H1 (cell line): Measurements from ENCODE around the gene AHNAK2. TPM values are rescaled to one million over a fixed set of nuclear protein-coding genes. Genes with fewer than 3 reads are reported as not detected.

Experiments used
- polyA plus RNA-seq, 7 experiments: library from polyadenylated mRNA; depleted of rRNA in 3 of 7; stranded (reverse) in 5 of 7; unstranded in 2 of 7; fragments of >200 nt in 5 of 7; fragments of 200-250 nt in 2 of 7; gene quantifications; 1 replicate in 5 of 7; 2 replicates in 1 of 7; 4 replicates in 1 of 7; pipeline versions ENCODE4 v1.2.1 to v1.2.3, GENCODE V29; 2011 to 2013; ENCODE audit warnings: missing spikeins in 2 of 7, mixed read lengths in 2 of 7
- total RNA-seq: library from RNA; stranded (reverse); fragmentation: NEBNext Ultra II Directional; extraction: Animal tissue kit (Norgen Biotek cat#: 25700); gene quantifications from 2 replicates; pipeline ENCODE4 v1.2.1, GENCODE V29; 2021
- TF ChIP-seq, protein P1 (sequence below): fragments of 300-600 bp; sonication (generic); IDR thresholded peaks from 2 replicates; pipeline ENCODE4 v1.7.1; 2012; ENCODE audit warnings: low read length, moderate library complexity, mild to moderate bottlenecking, inconsistent platforms; ENCODE audit not compliant: insufficient replicate concordance

AHNAK2 gene
- total and polyA plus RNA-seq, 2 of the 8 experiments (the other 6 are each of a cell fraction or from before 2014, with no cell fraction given), result 0.95 to 2.0 TPM

DNA sequence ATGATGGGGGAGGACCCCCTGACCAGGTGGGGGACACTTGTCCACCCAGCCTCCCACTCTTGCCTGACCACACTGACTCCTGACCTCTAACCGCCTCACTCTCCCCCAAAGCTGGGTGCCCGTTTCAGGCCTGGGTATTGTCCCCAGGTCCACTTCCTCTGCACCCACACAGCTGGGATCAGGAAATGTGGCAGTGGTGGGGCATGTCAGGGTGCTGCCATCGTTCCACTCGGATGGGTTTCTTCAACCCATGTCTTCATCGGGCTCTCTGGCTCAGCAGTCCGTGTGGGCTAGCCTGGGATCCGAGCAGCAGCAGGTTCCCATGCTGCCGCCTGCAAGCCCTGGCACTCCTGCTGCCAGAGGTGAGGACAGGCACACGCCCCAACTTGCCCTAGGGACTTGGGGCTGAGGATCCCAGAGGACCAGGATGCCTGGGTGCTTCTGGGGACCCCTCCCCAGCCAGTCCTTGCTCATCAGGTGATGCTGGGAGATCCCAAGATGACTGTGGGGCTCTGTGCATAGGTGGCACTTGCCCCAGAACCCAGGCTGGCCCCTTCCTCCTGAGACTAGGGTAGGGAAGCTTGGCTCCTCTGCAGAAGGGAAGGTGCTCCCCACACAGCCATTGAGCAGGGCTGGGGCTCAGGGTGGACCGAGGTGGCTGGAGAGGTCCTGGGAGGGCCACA, 4.5 kb upstream of the AHNAK2 start (continued):
- TF ChIP-seq, protein P1, sequence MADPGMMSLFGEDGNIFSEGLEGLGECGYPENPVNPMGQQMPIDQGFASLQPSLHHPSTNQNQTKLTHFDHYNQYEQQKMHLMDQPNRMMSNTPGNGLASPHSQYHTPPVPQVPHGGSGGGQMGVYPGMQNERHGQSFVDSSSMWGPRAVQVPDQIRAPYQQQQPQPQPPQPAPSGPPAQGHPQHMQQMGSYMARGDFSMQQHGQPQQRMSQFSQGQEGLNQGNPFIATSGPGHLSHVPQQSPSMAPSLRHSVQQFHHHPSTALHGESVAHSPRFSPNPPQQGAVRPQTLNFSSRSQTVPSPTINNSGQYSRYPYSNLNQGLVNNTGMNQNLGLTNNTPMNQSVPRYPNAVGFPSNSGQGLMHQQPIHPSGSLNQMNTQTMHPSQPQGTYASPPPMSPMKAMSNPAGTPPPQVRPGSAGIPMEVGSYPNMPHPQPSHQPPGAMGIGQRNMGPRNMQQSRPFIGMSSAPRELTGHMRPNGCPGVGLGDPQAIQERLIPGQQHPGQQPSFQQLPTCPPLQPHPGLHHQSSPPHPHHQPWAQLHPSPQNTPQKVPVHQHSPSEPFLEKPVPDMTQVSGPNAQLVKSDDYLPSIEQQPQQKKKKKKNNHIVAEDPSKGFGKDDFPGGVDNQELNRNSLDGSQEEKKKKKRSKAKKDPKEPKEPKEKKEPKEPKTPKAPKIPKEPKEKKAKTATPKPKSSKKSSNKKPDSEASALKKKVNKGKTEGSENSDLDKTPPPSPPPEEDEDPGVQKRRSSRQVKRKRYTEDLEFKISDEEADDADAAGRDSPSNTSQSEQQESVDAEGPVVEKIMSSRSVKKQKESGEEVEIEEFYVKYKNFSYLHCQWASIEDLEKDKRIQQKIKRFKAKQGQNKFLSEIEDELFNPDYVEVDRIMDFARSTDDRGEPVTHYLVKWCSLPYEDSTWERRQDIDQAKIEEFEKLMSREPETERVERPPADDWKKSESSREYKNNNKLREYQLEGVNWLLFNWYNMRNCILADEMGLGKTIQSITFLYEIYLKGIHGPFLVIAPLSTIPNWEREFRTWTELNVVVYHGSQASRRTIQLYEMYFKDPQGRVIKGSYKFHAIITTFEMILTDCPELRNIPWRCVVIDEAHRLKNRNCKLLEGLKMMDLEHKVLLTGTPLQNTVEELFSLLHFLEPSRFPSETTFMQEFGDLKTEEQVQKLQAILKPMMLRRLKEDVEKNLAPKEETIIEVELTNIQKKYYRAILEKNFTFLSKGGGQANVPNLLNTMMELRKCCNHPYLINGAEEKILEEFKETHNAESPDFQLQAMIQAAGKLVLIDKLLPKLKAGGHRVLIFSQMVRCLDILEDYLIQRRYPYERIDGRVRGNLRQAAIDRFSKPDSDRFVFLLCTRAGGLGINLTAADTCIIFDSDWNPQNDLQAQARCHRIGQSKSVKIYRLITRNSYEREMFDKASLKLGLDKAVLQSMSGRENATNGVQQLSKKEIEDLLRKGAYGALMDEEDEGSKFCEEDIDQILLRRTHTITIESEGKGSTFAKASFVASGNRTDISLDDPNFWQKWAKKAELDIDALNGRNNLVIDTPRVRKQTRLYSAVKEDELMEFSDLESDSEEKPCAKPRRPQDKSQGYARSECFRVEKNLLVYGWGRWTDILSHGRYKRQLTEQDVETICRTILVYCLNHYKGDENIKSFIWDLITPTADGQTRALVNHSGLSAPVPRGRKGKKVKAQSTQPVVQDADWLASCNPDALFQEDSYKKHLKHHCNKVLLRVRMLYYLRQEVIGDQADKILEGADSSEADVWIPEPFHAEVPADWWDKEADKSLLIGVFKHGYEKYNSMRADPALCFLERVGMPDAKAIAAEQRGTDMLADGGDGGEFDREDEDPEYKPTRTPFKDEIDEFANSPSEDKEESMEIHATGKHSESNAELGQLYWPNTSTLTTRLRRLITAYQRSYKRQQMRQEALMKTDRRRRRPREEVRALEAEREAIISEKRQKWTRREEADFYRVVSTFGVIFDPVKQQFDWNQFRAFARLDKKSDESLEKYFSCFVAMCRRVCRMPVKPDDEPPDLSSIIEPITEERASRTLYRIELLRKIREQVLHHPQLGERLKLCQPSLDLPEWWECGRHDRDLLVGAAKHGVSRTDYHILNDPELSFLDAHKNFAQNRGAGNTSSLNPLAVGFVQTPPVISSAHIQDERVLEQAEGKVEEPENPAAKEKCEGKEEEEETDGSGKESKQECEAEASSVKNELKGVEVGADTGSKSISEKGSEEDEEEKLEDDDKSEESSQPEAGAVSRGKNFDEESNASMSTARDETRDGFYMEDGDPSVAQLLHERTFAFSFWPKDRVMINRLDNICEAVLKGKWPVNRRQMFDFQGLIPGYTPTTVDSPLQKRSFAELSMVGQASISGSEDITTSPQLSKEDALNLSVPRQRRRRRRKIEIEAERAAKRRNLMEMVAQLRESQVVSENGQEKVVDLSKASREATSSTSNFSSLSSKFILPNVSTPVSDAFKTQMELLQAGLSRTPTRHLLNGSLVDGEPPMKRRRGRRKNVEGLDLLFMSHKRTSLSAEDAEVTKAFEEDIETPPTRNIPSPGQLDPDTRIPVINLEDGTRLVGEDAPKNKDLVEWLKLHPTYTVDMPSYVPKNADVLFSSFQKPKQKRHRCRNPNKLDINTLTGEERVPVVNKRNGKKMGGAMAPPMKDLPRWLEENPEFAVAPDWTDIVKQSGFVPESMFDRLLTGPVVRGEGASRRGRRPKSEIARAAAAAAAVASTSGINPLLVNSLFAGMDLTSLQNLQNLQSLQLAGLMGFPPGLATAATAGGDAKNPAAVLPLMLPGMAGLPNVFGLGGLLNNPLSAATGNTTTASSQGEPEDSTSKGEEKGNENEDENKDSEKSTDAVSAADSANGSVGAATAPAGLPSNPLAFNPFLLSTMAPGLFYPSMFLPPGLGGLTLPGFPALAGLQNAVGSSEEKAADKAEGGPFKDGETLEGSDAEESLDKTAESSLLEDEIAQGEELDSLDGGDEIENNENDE, result no peak
- TF ChIP-seq, all 59 proteins: peak for 0
